ENCODE measurements around the gene ERO1A.
"Not testable (repeated sequence)": the region's sequence is repeated elsewhere in the genome, so short reads cannot be mapped to it uniquely, and the experiment has no call there.

ERO1A gene
- total RNA-seq = 76.8 to 189 (median 133) reads per million in 9 experiments

DNA sequence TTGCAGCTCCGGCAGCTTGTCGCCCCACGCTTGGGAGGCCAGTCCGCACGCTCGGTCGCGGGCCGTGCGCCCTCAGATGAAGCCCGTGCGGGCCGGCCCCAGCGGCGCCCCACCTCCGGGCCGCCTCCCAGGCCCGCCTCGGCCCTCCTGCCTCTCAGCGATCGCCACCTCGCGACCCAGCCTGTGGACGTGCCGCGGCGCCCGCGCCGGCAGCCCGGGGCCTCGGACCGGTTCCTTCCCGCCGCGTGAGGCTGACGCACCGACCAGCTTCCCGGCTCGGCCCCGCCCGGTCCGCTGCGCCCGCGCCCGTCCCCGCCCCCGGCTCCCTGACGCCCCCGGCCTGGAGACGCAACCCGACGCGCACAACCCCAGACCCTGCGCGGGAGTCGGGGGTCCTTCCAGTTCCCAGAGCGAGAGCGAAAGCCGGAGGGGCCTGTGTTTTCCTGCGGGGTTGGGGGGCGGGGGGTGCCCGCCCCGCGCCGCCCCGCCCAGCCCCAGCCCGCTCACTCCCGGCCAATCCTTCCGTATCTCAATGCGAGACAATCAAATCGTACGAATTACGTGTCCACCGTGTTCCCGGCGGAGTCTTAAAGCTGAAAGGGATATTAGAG, at the start of gene ERO1A:
Gene ERO1A, minus strand, starts transcription at position 78 of the 611 bp plus-strand sequence. Its CDS starts 77 bp downstream, at position 1.
- ATAC-seq (replicated peaks) (peak; percentile 71), DNase-seq (peak; percentile 37 to 51 (median 49))
- no peaks in the 10 kb centered on the region for H3K27me3 Mint-ChIP-seq
- peaks cover 29 to 32% of the 10 kb centered on the region in 2 donors for H3K4me1 Mint-ChIP-seq (ENCODE audit: low read depth in 2 of 2)
- no peaks in the 10 kb centered on the region for H3K9me3 Mint-ChIP-seq
- peak within 1 kb of the TSS; percentile 81 to 96 for H3K27ac Mint-ChIP-seq
- H3K4me3 Mint-ChIP-seq = peak within 1 kb of the TSS; percentile 87 to 95
- H3K36me3 Mint-ChIP-seq (ENCODE audit: insufficient read depth) = peaks cover 7% of the 10 kb centered on the region

- Mint-ChIP-seq H3K36me3 (ENCODE audit: insufficient read depth) (peaks cover 9% of the 10 kb centered on the region), H3K9me3 (no peaks in the 10 kb centered on the region), H3K27me3 (no peaks in the 10 kb centered on the region), H3K4me3 (peak overlapping the region; percentile 69 to 83), H3K27ac (peak overlapping the region; percentile 93 to 97), H3K4me1 (ENCODE audit: low read depth in 2 of 2) (peaks cover 28 to 58% of the 10 kb centered on the region in 2 donors)
- DNase-seq = no peak
- ATAC-seq (replicated peaks) = peak; percentile 60
Observed at GRCh38 chr14:52741865-52742264, 46.5 kb upstream of the ERO1A start.

GRCh38 chr14:52740751-52741150, 45.4 kb upstream of the ERO1A start:
- no peaks in the 10 kb centered on the region for H3K27me3 Mint-ChIP-seq
- ATAC-seq (replicated peaks) (no peak), DNase-seq (no peak)
- H3K4me1 Mint-ChIP-seq (ENCODE audit: low read depth in 2 of 2) = peaks cover 31 to 68% of the 10 kb centered on the region in 2 donors
- peaks cover 8% of the 10 kb centered on the region for H3K36me3 Mint-ChIP-seq (ENCODE audit: insufficient read depth)
- peak overlapping the region in 1 of 2 donors; percentile 97 for H3K27ac Mint-ChIP-seq
- H3K4me3 Mint-ChIP-seq = peak overlapping the region in 1 of 2 donors; percentile 83
- no peaks in the 10 kb centered on the region for H3K9me3 Mint-ChIP-seq

DNA sequence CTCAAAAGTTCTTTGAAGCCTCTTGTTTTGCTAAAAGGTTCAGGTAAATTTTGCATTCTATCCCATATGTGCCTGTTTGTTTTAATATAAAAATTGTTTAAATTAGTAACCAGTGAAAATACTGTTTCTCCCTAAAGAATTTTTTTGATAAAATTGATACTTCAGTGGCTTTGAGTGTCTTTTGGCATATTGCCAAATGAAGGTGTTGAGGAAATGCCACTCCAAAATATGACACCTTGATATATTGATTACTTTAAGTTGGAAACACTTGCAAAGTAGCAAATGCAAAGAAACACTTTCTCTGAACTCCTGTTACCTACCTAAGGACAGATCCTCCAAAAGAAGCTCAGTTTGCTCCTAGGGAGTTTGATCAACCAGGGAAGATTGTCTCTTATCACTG, 43.1 kb upstream of the ERO1A start:
- Mint-ChIP-seq H3K9me3 (no peaks in the 10 kb centered on the region), H3K27ac (peak overlapping the region; percentile 52 to 83), H3K4me1 (ENCODE audit: low read depth in 2 of 2) (peaks cover 39 to 72% of the 10 kb centered on the region in 2 donors), H3K4me3 (peak overlapping the region in 1 of 2 donors; percentile 32), H3K27me3 (no peaks in the 10 kb centered on the region), H3K36me3 (ENCODE audit: insufficient read depth) (peaks cover 12% of the 10 kb centered on the region)
- DNase-seq = no peak
- no peak for ATAC-seq (replicated peaks)

DNA sequence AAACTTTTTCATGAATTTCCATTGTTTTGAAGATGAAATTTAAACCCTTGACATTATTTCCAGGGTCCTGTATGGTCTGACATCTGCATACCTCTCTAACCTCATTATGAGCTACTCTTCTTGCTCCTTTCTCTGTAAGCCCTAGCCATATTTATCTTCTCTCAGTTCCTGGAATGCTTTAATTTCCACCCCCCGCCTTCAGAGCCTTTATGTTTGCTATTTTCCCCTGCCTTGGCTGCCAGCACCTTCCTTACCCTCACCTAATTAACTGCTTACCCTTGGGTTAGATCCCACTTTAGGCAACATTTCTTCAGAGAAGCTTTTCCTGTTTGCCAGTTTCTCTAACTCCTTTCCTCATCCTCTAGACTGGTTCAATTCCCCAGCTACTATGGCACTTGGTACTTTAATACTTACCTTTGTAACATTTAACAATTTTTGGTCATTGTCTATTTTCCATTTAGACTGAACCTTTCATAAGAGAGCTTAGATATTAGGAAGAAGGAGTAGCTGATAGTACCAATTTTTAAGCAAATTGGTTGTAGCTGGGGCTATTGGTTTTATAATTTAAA, 40.6 kb upstream of the ERO1A start:
- peaks cover 31 to 66% of the 10 kb centered on the region in 2 donors for H3K4me1 Mint-ChIP-seq (ENCODE audit: low read depth in 2 of 2)
- DNase-seq (no peak), ATAC-seq (replicated peaks) (no peak)
- no peaks in the 10 kb centered on the region for H3K27me3 Mint-ChIP-seq
- peaks cover 26% of the 10 kb centered on the region for H3K36me3 Mint-ChIP-seq (ENCODE audit: insufficient read depth)
- H3K9me3 Mint-ChIP-seq = no peaks in the 10 kb centered on the region
- peak overlapping the region in 1 of 2 donors; percentile 28 for H3K4me3 Mint-ChIP-seq
- peak overlapping the region; percentile 41 to 83 for H3K27ac Mint-ChIP-seq

GRCh38 chr14:52733824-52734223, 38.5 kb upstream of the ERO1A start:
- Mint-ChIP-seq H3K27ac (peak overlapping the region in 1 of 2 donors; percentile 67), H3K27me3 (no peaks in the 10 kb centered on the region), H3K36me3 (ENCODE audit: insufficient read depth) (peaks cover 40% of the 10 kb centered on the region), H3K4me1 (ENCODE audit: low read depth in 2 of 2) (peaks cover 29 to 60% of the 10 kb centered on the region in 2 donors), H3K4me3 (no peak overlapping the region), H3K9me3 (no peaks in the 10 kb centered on the region)
- ATAC-seq (replicated peaks) = no peak
- no peak for DNase-seq

- Mint-ChIP-seq H3K9me3 (no peaks in the 10 kb centered on the region), H3K4me3 (peak overlapping the region; percentile 93 to 95), H3K4me1 (ENCODE audit: low read depth in 2 of 2) (peaks cover 18 to 34% of the 10 kb centered on the region in 2 donors), H3K27ac (peak overlapping the region; percentile 90 to 91), H3K36me3 (ENCODE audit: insufficient read depth) (peaks cover 64% of the 10 kb centered on the region), H3K27me3 (no peaks in the 10 kb centered on the region)
- ATAC-seq (replicated peaks) = no peak
- DNase-seq = no peak
Observed at GRCh38 chr14:52730709-52731111, 35.4 kb upstream of the ERO1A start.

DNA sequence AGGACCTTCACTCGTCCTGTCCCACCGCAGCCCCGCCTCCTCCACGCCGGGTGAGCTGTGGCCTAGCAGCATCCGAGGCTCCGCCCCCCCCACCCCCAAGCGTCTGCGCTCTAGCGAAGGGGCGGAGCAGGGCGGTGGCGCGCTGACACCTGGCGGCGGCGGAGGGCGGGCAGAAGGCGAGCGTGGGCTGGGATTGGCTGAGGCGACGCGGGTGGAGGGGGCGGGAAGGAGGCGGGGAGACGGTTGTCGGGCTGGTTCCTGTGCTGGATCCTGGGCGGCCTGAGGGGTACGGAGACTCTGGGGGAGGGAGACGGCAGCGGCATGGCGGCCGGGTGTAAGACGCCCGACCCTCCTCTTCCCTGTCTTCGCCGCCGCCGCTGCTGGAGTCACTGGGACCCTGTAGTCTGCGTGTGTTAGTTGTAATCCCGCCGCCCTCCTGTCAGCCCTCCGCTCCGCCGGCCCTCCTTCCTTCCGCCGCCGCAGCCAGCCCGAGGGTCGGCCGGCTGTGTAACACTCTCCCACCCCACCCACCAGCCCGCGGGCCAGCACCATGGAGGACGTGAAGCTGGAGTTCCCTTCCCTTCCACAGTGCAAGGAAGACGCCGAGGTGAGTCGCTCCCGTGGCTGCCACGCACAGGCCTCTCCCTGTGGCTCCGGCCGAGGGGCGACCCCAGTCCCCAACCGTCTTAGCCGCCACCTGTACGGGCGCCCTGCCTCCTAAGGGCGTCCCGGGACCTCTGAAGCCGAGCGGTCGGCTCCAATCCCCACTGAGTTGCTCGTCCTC, 34.8 kb upstream of the ERO1A start, which contains the start of gene STYX:
Gene STYX, plus strand, starts transcription at position 242 of the 784 bp plus-strand sequence. Its CDS starts 309 bp downstream, at position 551.
- Mint-ChIP-seq H3K9me3 (no peaks in the 10 kb centered on the region), H3K27ac (peak within 1 kb of the TSS; percentile 90 to 91), H3K4me3 (peak within 1 kb of the TSS; percentile 93 to 95), H3K36me3 (ENCODE audit: insufficient read depth) (peaks cover 69% of the 10 kb centered on the region), H3K4me1 (ENCODE audit: low read depth in 2 of 2) (peaks cover 16 to 29% of the 10 kb centered on the region in 2 donors), H3K27me3 (no peaks in the 10 kb centered on the region)
- ATAC-seq (replicated peaks) (peak; percentile 91), DNase-seq (peak; percentile 96 to 97 (median 96))

- Mint-ChIP-seq H3K4me1 (ENCODE audit: low read depth in 2 of 2) (peaks cover 15 to 26% of the 10 kb centered on the region in 2 donors), H3K9me3 (no peaks in the 10 kb centered on the region), H3K27me3 (no peaks in the 10 kb centered on the region), H3K27ac (peak overlapping the region; percentile 90 to 91), H3K4me3 (peak overlapping the region; percentile 93 to 95), H3K36me3 (ENCODE audit: insufficient read depth) (peaks cover 69% of the 10 kb centered on the region)
- ATAC-seq (replicated peaks) (no peak), DNase-seq (no peak)
Observed at GRCh38 chr14:52729585-52729924, 34.2 kb upstream of the ERO1A start.

DNA sequence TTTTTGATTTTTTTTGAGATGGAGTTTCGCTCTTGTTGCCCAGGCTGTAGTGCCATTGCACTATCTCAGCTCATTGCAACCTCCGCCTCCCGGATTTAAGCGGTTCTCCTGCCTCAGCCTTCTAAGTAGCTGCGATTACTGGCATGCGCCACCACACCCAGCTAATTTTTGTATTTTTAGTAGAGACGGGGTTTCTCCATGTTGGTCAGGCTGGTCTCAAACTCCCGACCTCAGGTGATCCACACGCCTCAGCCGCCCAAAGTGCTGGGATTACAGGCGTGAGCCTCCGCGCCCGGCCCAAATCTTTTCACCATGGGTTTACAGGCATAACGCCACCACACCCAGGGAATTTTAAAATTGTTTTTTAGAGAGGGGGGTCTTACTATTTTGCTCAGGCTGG, 33.7 kb upstream of the ERO1A start:
- not testable (repeated sequence) for DNase-seq; H3K27me3 Mint-ChIP-seq; ATAC-seq (replicated peaks); H3K9me3 Mint-ChIP-seq
- Mint-ChIP-seq H3K36me3 (ENCODE audit: insufficient read depth) (peaks cover 69% of the 10 kb centered on the region), H3K27ac (peak overlapping the region in 1 of 2 donors; percentile 33), H3K4me1 (ENCODE audit: low read depth in 2 of 2) (peaks cover 10 to 22% of the 10 kb centered on the region in 2 donors), H3K4me3 (peak overlapping the region; percentile 37 to 93)

DNA sequence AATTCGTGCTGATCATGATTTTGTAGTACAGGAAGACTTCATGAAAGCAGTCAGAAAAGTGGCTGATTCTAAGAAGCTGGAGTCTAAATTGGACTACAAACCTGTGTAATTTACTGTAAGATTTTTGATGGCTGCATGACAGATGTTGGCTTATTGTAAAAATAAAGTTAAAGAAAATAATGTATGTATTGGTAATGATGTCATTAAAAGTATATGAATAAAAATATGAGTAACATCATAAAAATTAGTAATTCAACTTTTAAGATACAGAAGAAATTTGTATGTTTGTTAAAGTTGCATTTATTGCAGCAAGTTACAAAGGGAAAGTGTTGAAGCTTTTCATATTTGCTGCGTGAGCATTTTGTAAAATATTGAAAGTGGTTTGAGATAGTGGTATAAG, 32.2 kb upstream of the ERO1A start:
- not testable (repeated sequence) for H3K27ac Mint-ChIP-seq; H3K27me3 Mint-ChIP-seq; H3K9me3 Mint-ChIP-seq; DNase-seq; ATAC-seq (replicated peaks); H3K4me3 Mint-ChIP-seq
- H3K4me1 Mint-ChIP-seq (ENCODE audit: low read depth in 2 of 2) = peaks cover 6 to 20% of the 10 kb centered on the region in 2 donors
- H3K36me3 Mint-ChIP-seq (ENCODE audit: insufficient read depth) = peaks cover 75% of the 10 kb centered on the region

DNA sequence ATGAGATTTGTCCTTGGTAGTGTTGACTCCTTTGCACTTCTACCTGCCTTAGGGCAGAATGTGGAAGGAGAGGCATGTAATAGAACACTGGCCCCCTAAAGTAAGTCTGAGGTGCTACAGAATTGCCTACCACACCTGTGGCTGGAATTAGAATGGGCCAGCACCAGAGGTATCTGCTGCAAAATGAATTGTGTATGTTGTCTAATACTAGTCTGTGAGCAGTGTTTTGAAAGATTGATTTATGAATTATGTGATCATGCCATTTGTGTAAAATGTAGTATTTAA, 28.9 kb upstream of the ERO1A start:
- no peaks in the 10 kb centered on the region for H3K9me3 Mint-ChIP-seq
- H3K27me3 Mint-ChIP-seq = no peaks in the 10 kb centered on the region
- H3K36me3 Mint-ChIP-seq (ENCODE audit: insufficient read depth) = peaks cover 84% of the 10 kb centered on the region
- DNase-seq = no peak
- H3K4me1 Mint-ChIP-seq (ENCODE audit: low read depth in 2 of 2) = peaks cover 8 to 23% of the 10 kb centered on the region in 2 donors
- no peak overlapping the region for H3K4me3 Mint-ChIP-seq
- no peak for ATAC-seq (replicated peaks)
- no peak overlapping the region for H3K27ac Mint-ChIP-seq

GRCh38 chr14:52723514-52724359, 28.4 kb upstream of the ERO1A start:
- DNase-seq (no peak), ATAC-seq (replicated peaks) (no peak)
- Mint-ChIP-seq H3K4me3 (no peak overlapping the region), H3K27me3 (no peaks in the 10 kb centered on the region), H3K36me3 (ENCODE audit: insufficient read depth) (peaks cover 87% of the 10 kb centered on the region), H3K4me1 (ENCODE audit: low read depth in 2 of 2) (peaks cover 8 to 23% of the 10 kb centered on the region in 2 donors), H3K9me3 (no peaks in the 10 kb centered on the region), H3K27ac (peak overlapping the region; percentile 2 to 7)

Data from effector memory CD8-positive, alpha-beta T cell (primary cell).